COLO829 (cell line): ENCODE measurements around the gene MYH10.

Experiments used
- DNase-seq: peaks from one replicate; pipeline ENCODE4 v3.0.0; 2012; ENCODE audit warnings: low spot score

Gene MYH10

GRCh38 chr17:8649157-8650118, 18.9 kb upstream of the MYH10 start:
- DNase-seq = no peak

GRCh38 chr17:8647956-8648355, 17.4 kb upstream of the MYH10 start:
- no peak for DNase-seq

GRCh38 chr17:8647202-8647601, 16.7 kb upstream of the MYH10 start:
- no peak for DNase-seq

DNA sequence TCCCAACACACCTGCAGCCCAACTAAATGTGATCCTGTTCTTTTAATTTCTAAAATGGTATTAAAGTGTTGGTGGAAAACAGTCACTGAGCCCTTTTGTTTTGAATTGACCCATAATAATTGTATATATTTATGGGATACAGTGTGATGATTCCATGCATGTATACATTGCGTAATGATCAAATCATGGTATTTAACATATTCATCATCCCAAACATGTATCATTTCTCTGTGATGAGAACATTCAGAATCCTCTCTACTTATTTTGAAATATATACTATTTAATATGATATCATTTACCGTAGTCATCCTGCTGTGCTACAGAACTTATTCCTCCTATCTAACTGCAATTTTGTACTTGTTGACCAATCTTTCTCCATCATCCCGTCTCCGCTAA, 14.0 kb upstream of the MYH10 start:
- no peak for DNase-seq

GRCh38 chr17:8643855-8644506, 13.5 kb upstream of the MYH10 start:
- DNase-seq = no peak

DNA sequence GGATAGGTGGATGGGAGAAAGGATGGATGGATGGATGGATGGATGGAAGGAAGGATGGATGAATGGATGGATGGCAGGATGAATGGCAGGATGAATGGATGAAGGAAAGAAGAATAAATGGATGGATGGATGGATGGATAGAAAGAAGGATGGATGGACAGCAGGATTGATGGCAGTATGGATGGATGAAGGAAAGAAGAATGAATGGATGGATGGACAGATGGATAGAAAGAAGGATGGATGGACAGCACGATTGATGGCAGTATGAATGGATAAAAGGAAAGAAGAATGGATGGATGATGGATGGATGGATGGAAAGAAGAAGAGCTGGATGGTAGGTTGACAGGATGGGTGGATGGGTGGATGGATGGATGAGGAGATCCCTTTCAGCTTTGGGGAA, 9.2 kb upstream of the MYH10 start:
- DNase-seq = no peak

DNA sequence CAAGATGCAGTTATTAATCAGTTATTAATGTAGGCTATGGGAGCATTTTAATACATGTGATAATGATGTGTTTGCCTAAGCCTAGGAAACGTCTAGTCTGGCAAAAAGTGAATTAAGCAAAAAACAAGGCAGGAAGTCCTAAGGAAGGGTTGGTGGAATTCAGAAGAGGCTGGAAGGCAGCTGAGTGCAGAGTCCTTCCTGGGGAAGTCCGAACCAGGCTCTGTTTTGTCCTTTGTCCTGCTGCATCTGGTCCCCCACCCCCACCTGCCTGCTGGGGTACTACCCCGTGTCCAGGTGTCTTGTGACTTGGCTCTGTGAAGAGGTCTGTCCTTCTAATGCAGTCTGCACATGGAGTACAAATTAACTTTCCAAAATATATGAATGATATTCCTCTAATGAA, 1.5 kb upstream of the MYH10 start:
- no peak for DNase-seq

GRCh38 chr17:8631554-8631877, 991 bp upstream of the MYH10 start:
- DNase-seq = no peak

DNA sequence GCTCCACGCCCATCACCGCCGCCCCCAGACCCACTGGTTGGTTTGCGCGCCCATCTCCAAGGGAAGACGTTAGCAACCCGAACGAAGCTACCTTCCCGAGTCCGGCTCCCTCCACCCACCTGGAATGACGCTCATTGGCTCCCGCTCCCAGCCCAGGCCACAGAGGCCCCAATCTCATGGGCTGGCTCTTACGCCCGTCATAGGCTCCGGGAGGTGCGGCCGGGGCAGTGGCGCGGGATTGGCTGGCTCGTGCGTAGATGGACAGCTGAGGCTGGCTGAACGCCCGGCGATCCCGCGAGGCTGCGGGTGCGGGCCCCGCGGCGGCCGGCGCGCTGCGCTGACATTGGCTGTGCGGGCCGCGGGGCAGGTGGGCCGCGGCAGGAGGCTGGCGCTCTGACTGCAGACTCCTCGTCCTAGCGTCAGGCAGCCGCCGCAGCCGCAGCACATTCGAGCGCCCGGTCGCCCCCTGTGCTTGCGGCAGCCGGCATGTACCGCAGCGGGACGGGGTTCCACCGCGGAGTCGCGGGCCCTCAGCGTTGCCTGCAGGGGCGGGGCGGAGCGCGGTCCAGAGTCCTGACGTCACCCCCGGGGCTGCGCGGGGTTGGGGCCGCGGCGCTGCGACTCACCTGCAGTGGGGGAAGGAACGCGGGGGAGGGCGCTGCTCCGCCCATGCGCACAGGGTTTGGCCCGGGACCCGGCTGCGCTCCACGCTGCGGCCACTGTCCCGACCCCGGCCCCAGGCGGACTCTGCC, 453 bp upstream of the MYH10 start:
- DNase-seq = peak; percentile 98

- DNase-seq = no peak
Observed at GRCh38 chr17:8629371-8630226, 926 bp downstream of the MYH10 start.

DNA sequence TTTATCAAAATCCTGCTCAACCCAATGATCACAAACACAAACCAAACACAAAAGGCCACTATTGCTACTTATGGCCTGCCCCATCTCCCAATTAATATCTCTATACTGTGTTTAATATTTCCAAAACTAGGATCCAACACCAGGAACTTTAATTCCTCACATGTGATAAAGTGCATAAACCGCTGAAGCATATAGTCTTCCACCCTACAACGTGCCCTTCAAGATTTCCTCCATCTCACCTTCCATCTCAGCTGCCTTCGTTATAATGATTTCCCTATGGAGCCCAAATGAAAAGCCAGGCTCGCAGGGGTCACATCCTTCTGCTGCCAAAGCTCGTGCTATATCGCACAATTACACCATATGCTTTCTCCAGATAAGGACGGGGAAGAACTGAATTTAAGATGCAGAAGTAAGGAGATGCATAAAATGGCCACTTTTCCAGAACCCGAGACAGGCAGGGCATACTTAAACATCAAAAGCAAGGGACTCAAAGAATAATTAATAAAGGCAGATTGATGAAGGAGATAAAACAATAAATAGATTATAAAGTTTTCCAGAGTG, 1.8 kb downstream of the MYH10 start:
- no peak for DNase-seq

DNA sequence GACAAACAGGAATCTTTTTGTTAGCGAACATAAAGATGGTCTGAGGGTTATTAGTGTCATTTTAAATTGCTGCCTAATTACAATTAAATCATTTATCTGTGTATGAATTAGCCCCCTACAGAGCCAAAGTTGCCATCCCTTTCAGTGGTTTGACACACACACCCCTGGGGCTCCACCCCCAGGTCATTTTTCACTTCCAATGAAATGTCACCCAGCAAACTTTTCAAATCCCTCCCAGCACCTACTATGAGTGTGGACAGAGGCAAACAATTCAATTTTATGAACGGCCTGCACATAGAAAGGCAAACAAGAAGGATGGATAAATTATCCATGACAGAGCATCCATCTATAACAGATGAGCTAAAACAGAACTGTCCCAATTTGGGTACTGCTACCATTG, 2.4 kb downstream of the MYH10 start:
- DNase-seq = no peak

DNA sequence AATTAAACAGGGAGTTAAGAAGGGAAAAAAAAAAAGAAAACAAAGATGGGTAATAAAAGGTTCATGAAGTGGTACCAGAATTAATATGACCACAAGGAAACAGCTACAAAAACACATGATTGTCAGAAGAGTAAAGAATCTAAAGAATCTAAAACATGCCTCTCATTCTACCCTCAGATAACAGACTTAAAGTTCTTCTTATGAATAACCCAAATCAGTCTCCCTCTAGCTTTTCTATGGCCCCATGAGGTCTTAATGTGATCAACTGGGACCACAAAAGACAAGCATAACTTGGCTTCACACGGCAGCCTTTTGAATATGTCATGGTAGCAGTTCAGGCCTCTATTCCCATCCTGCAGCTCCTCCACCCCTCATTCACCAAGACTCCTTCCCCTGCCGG, 6.9 kb downstream of the MYH10 start:
- no peak for DNase-seq

DNA sequence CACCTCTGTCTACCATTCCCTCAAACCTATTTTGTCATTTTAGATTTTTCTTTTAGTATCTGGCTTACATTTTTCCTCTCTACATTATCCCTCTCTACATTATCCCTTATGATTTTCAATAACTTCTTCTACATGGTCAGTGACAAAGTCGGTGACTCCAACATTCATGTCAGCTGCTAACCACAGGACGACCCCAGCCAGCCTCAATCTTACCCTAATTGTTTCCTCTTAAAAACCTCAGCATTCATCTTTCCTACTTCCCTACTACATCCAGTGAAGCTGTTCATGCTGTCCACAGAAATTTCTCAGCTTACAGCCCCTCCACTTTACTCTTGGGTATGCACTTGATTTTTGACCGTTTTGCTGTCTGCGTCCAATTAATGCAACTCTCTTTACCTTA, 8.3 kb downstream of the MYH10 start:
- no peak for DNase-seq

DNA sequence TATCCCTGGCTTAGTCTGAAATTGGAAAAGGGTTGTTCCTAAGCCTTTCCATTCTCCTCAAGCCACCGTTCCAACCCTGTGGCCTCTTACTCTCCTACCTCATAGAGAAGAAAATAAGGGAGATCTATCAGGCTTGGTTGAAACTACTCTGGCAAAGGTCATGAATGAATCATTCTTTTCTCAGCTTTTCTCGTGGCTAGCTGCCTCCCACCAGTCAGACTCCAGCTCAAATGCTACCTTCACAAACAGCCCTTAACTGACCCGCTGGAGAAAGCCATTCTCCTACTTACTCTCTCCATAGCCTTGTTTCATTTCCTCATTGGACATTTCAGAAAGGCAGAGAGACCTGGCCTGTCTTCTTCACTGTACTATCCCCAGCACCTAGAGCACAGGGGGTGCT, 8.9 kb downstream of the MYH10 start:
- DNase-seq = peak; percentile 91

DNA sequence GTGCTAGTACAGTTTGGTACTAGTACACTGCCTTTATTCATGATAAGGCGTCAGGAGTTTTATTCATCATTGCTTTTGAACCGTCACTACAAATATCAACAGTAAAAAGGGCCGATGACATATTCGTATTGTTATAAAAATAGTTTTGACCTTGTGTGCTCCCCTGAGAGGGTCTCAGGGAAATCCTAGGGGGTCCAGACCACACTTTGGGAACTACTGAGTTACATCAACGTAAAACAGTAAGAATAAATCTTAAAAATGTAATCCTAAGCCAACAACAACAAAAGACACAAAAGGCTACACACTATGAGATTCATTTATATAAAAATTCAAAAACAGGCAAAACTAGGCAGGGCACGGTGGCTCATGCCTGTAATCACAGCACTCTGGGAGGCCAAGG, 11.2 kb downstream of the MYH10 start:
- no peak for DNase-seq

GRCh38 chr17:8618825-8619224, 11.7 kb downstream of the MYH10 start:
- DNase-seq = no peak

DNA sequence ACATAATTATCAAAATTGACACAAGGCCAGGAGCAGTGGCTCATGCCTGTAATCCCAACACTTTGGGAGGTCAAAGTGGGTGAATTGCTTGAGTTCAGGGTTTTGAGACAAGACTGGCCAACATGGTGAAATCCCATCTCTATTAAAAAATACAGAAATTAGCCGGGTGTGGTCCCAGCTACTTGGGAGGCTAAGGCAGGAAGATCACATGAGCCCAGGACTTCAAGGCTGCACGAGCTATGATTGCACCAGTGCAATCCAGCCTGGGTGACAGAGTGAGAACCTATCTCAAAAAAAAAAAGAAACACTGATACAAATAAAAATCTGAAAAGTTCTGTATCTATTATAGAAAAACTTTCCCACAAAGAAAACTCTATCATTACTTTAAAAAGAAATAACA, 15.5 kb downstream of the MYH10 start:
- no peak for DNase-seq

GRCh38 chr17:8611619-8612298, 18.8 kb downstream of the MYH10 start:
- DNase-seq = no peak

GRCh38 chr17:8611137-8611536, 19.4 kb downstream of the MYH10 start:
- no peak for DNase-seq

- DNase-seq = no peak
Observed at GRCh38 chr17:8610558-8610957, 20.0 kb downstream of the MYH10 start.
